WTC11 (cell line): Measurements from ENCODE around the gene PREB. TPM values are rescaled to one million over a fixed set of nuclear protein-coding genes. Genes with fewer than 3 reads are reported as not detected.
"Not testable (repeated sequence)": the region's sequence is repeated elsewhere in the genome, so short reads cannot be mapped to it uniquely, and the experiment has no call there.

Experiments
- ATAC-seq: fragments of 200-7000 bp; cut with Tn5 transposase; 2 replicates; pipeline ENCODE4 v1.10.0; 2021; ENCODE audit warnings: mild to moderate bottlenecking, moderate library complexity
- CTCF ChIA-PET: fragments of 300-600 bp; sonication (Branson Sonifier 250); formaldehyde crosslinking; loops from one replicate; lab custom pipeline; 2021; ENCODE audit warnings: antibody characterized with exemption; lab: Charles Lee
- POLR2A ChIA-PET: fragments of 350-600 bp; sonication (Branson Sonifier 250); formaldehyde crosslinking; loops from one replicate; lab custom pipeline; 2021; ENCODE audit warnings: antibody characterized with exemption; lab: Charles Lee
- DNase-seq: peaks from one replicate; pipeline ENCODE4 v3.0.0; 2021; ENCODE audit warnings: low spot score
- H3K27ac Mint-ChIP-seq: 2 replicates; pipeline ENCODE4 v1.8.0; 2021; ENCODE audit warnings: mixed read lengths
- H3K27me3 Mint-ChIP-seq: 2 replicates; pipeline ENCODE4 v1.8.0; 2021; ENCODE audit warnings: low read depth, mild to moderate bottlenecking, moderate library complexity, mixed read lengths
- H3K36me3 Mint-ChIP-seq: 2 replicates; pipeline ENCODE4 v1.8.0; 2021; ENCODE audit warnings: mixed read lengths
- H3K4me1 Mint-ChIP-seq: 2 replicates; pipeline ENCODE4 v1.8.0; 2022; ENCODE audit warnings: mixed read lengths
- H3K4me3 Mint-ChIP-seq: 2 replicates; pipeline ENCODE4 v1.8.0; 2021; ENCODE audit warnings: mild to moderate bottlenecking, moderate library complexity, mixed read lengths
- H3K9me3 Mint-ChIP-seq: 2 replicates; pipeline ENCODE4 v1.8.0; 2021; ENCODE audit warnings: mixed read lengths
- GABPB1 ChIP-seq: sonication (generic); formaldehyde crosslinking; IDR thresholded peaks from 2 replicates; pipeline ENCODE4 v1.8.1; 2023; ENCODE audit warnings: mild to moderate bottlenecking, missing genetic modification reagents
- NFATC4 ChIP-seq: fragments of 250-450 bp; sonication (Bioruptor Pico); IDR thresholded peaks from 2 replicates; pipeline ENCODE4 v1.9.0; 2021; ENCODE audit warnings: mild to moderate bottlenecking
- NFE2L1 ChIP-seq: sonication (generic); formaldehyde crosslinking; IDR thresholded peaks from 2 replicates; pipeline ENCODE4 v1.8.1; 2023; ENCODE audit warnings: missing genetic modification reagents
- NR3C1 ChIP-seq: sonication (generic); formaldehyde crosslinking; conservative IDR thresholded peaks from 2 replicates; pipeline ENCODE4 v1.8.1; 2023; ENCODE audit warnings: low read depth, mild to moderate bottlenecking, missing genetic modification reagents
- OVOL2 ChIP-seq: fragments of 250-450 bp; sonication (Bioruptor Pico); IDR thresholded peaks from 2 replicates; pipeline ENCODE4 v1.9.0; 2021; ENCODE audit warnings: mild to moderate bottlenecking, borderline replicate concordance
- PRRX2 ChIP-seq: fragments of 250-450 bp; sonication (Bioruptor Pico); IDR thresholded peaks from 2 replicates; pipeline ENCODE4 v1.8.0; 2021; ENCODE audit warnings: mild to moderate bottlenecking
- ZBTB21 ChIP-seq: sonication (generic); formaldehyde crosslinking; IDR thresholded peaks from 2 replicates; pipeline ENCODE4 v1.8.1; 2023; ENCODE audit warnings: mild to moderate bottlenecking, missing genetic modification reagents, borderline replicate concordance
- ZNF138 ChIP-seq: sonication (generic); formaldehyde crosslinking; conservative IDR thresholded peaks from 2 replicates; pipeline ENCODE4 v1.8.1; 2022; ENCODE audit warnings: mild to moderate bottlenecking, moderate library complexity, missing genetic modification reagents
- total RNA-seq: library from RNA; stranded (reverse); gene quantifications from 3 replicates; pipeline ENCODE4 v1.2.3, GENCODE V29; 2021
- TF ChIP-seq, protein P1 (sequence below): sonication (generic); formaldehyde crosslinking; IDR thresholded peaks from 2 replicates; pipeline ENCODE4 v1.8.0; 2022; ENCODE audit warnings: mild to moderate bottlenecking, missing genetic modification reagents
- TF ChIP-seq, protein P2 (sequence below): sonication (generic); formaldehyde crosslinking; IDR thresholded peaks from 2 replicates; pipeline ENCODE4 v1.8.0; 2023; ENCODE audit warnings: mild to moderate bottlenecking, missing genetic modification reagents
- TF ChIP-seq, protein P3 (sequence below): fragments of 250-450 bp; sonication (Bioruptor Pico); IDR thresholded peaks from 2 replicates; pipeline ENCODE4 v1.9.0; 2021; ENCODE audit warnings: mild to moderate bottlenecking
- TF ChIP-seq, protein P4 (sequence below): sonication (generic); formaldehyde crosslinking; IDR thresholded peaks from 2 replicates; pipeline ENCODE4 v1.8.1; 2023; ENCODE audit warnings: mild to moderate bottlenecking, missing genetic modification reagents, moderate library complexity
- TF ChIP-seq, protein P5 (sequence below): sonication (generic); formaldehyde crosslinking; IDR thresholded peaks from 2 replicates; pipeline ENCODE4 v1.8.1; 2023; ENCODE audit warnings: mild to moderate bottlenecking, missing genetic modification reagents, moderate library complexity

Gene PREB
- total RNA-seq, 1 experiment from 2014 or later: 69.2 TPM

DNA sequence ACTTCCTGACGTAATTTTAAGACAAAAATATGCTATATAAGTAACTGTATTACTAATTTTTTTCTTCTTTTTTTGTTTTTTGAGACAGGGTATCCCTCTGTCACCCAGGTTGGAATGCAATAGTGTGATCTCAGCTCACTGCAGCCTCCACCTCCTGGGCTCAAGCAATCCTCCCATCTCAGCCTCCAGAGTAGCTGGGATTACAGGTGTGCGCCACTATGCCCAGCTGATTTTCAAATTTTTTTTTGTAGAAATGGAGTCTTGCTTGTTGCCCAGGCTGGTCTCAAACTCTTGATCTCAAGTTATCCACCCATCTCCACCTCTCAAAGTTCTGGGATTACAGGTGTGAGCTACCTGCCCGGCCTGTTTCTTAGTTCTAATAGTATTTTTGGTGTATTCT lies 44.0 kb upstream of the PREB start (continued):
- TF ChIP-seq NFE2L1 (no peak), NR3C1 (CRISPR knock-in tag) (no peak)
- TF ChIP-seq, protein P1, sequence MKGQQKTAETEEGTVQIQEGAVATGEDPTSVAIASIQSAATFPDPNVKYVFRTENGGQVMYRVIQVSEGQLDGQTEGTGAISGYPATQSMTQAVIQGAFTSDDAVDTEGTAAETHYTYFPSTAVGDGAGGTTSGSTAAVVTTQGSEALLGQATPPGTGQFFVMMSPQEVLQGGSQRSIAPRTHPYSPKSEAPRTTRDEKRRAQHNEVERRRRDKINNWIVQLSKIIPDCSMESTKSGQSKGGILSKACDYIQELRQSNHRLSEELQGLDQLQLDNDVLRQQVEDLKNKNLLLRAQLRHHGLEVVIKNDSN (CRISPR knock-in tag): no peak

DNA sequence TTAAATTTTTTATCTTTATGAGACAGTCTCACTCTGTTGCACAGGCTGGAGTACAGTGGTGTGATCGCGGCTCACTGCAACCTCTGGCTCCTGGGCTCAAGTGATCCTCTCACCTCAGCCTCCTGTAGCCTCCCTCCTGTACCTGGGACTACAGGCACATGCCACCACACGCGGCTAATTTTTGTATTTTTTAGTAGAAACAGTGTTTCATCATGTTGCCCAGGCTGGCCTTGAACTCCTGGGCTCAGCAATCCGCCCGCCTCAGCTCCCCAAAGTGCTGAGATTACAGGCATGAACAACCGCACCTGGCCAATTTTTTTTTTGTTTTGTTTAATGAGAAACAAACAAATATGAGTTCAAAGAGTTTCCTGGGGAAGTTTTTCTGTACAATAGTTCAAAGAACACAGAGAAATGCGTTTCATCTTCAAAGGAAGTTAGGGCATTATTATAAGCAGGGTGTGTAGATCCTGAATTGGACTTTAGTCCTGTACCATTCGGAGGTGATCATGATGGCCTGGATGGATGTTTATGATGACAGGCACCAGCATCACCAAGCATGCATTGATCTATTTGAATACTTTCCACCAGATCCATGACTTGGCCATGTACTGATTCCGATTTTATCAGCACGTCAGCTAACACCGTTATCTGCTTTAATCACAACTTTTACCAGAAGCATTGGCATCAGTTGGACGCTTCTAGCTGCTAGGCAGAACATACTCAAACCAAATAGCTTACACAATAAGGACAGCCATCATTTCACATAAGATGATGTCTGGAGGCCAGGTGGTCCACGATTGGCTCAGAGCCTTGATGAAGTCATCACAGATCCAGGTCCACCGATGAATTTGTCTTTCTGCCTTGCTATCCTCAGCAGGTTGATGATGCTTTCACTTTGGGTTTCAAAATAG lies 43.3 kb upstream of the PREB start:
- TF ChIP-seq, protein P2, sequence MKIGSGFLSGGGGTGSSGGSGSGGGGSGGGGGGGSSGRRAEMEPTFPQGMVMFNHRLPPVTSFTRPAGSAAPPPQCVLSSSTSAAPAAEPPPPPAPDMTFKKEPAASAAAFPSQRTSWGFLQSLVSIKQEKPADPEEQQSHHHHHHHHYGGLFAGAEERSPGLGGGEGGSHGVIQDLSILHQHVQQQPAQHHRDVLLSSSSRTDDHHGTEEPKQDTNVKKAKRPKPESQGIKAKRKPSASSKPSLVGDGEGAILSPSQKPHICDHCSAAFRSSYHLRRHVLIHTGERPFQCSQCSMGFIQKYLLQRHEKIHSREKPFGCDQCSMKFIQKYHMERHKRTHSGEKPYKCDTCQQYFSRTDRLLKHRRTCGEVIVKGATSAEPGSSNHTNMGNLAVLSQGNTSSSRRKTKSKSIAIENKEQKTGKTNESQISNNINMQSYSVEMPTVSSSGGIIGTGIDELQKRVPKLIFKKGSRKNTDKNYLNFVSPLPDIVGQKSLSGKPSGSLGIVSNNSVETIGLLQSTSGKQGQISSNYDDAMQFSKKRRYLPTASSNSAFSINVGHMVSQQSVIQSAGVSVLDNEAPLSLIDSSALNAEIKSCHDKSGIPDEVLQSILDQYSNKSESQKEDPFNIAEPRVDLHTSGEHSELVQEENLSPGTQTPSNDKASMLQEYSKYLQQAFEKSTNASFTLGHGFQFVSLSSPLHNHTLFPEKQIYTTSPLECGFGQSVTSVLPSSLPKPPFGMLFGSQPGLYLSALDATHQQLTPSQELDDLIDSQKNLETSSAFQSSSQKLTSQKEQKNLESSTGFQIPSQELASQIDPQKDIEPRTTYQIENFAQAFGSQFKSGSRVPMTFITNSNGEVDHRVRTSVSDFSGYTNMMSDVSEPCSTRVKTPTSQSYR (CRISPR knock-in tag): no peak
- peak; percentile 98 for TF ChIP-seq GABPB1 (CRISPR knock-in tag)
- CTCF ChIA-PET: interaction anchor here (1.1 to 2.1 kb wide), 2 partner anchors 14 to 44 kb away, joined by 4 to 12 read pairs; partner anchors contain the start of gene PREB
- ATAC-seq (no peak), DNase-seq (no peak)
- no peak overlapping the region for H3K4me3 Mint-ChIP-seq
- POLR2A ChIA-PET: no interaction called here
- H3K9me3 Mint-ChIP-seq: no peaks in the 10 kb centered on the region
- no peak overlapping the region for H3K27ac Mint-ChIP-seq
- H3K27me3 Mint-ChIP-seq: peaks cover 5% of the 10 kb centered on the region; the same call in 1 of the 2 replicates
- H3K4me1 Mint-ChIP-seq: no peaks in the 10 kb centered on the region
- no peaks in the 10 kb centered on the region for H3K36me3 Mint-ChIP-seq

DNA sequence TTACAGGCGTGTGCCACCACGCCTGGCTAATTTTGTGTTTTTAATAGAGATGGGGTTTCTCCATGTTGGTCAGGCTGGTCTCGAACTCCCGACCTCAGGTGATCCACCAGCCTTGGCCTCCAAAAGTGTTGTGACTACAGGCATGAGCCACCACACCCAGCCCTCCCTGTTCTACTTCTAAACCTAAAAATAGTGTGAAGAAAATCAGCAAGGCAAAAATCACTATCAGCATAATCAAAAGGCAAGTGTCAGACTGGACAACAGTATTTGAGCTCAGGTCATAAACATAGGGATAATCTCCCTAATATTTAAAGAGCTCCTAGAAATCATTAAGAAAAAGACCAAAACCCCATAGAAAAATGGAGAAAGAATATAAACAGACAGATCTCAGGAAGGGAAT lies 41.3 kb upstream of the PREB start:
- not testable (repeated sequence) for DNase-seq, H3K9me3 Mint-ChIP-seq, H3K4me1 Mint-ChIP-seq, H3K36me3 Mint-ChIP-seq, H3K4me3 Mint-ChIP-seq, ATAC-seq, H3K27ac Mint-ChIP-seq, H3K27me3 Mint-ChIP-seq
- ChIA-PET POLR2A (interaction anchor here (0.5 to 1.1 kb wide), 2 partner anchors 21 to 1993 kb away, joined by 3 read pairs; no protein-coding TSS in a partner anchor), CTCF (interaction anchor here (2.1 to 2.4 kb wide), 2 partner anchors 16 to 42 kb away, joined by 12 to 18 read pairs; partner anchors contain the start of gene PREB)

DNA sequence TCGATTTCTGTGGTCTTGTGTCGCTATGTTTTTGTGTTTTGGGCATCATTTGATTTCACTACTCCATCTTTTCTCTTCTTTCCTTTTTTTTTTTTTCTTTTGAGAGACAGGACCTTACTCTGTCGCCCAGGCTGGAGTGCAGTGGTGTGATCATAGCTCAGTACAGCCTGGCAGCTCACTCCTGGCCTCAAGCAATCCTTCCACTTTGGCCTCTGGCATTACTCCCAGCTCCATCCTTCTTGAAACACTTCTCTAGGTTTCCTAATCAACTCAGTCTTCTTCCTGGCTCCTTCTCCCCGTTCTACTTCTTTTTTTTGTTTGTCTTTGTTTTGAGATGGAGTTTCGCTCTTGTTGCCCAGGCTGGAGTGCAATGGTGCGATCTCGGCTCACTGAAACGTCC lies 40.9 kb upstream of the PREB start:
- no peak for DNase-seq
- H3K4me3 Mint-ChIP-seq: no peak overlapping the region
- H3K27ac Mint-ChIP-seq: no peak overlapping the region
- H3K9me3 Mint-ChIP-seq: no peaks in the 10 kb centered on the region
- ATAC-seq: no peak
- H3K36me3 Mint-ChIP-seq: no peaks in the 10 kb centered on the region
- TF ChIP-seq, protein P3, sequence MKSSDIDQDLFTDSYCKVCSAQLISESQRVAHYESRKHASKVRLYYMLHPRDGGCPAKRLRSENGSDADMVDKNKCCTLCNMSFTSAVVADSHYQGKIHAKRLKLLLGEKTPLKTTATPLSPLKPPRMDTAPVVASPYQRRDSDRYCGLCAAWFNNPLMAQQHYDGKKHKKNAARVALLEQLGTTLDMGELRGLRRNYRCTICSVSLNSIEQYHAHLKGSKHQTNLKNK (CRISPR knock-in tag): no peak
- no peak for TF ChIP-seq PRRX2 (CRISPR knock-in tag)
- TF ChIP-seq NFATC4 (CRISPR knock-in tag): no peak
- no peak for TF ChIP-seq OVOL2 (CRISPR knock-in tag)
- no peak for TF ChIP-seq ZBTB21 (CRISPR knock-in tag)
- TF ChIP-seq, protein P4, sequence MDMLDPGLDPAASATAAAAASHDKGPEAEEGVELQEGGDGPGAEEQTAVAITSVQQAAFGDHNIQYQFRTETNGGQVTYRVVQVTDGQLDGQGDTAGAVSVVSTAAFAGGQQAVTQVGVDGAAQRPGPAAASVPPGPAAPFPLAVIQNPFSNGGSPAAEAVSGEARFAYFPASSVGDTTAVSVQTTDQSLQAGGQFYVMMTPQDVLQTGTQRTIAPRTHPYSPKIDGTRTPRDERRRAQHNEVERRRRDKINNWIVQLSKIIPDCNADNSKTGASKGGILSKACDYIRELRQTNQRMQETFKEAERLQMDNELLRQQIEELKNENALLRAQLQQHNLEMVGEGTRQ: no peak
- no peak for TF ChIP-seq ZNF138 (CRISPR knock-in tag)
- TF ChIP-seq, protein P5, sequence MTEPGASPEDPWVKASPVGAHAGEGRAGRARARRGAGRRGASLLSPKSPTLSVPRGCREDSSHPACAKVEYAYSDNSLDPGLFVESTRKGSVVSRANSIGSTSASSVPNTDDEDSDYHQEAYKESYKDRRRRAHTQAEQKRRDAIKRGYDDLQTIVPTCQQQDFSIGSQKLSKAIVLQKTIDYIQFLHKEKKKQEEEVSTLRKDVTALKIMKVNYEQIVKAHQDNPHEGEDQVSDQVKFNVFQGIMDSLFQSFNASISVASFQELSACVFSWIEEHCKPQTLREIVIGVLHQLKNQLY (CRISPR knock-in tag): no peak
- H3K4me1 Mint-ChIP-seq: no peaks in the 10 kb centered on the region
- POLR2A ChIA-PET: interaction anchor here (0.5 to 1.1 kb wide), 3 partner anchors 21 to 918 kb away, joined by 3 read pairs; no protein-coding TSS in a partner anchor
- H3K27me3 Mint-ChIP-seq: peaks cover 9% of the 10 kb centered on the region
- CTCF ChIA-PET: interaction anchor here (1.2 to 2.4 kb wide), 4 partner anchors 12 to 58 kb away, joined by 3 to 18 read pairs (median 8); partner anchors contain the start of gene PREB
